ENCODE results near the gene GPR15LG. TPM values are rescaled to one million over a fixed set of nuclear protein-coding genes. Genes with fewer than 3 reads are reported as not detected.

Gene GPR15LG
- total and polyA plus RNA-seq, 2 experiments from 2014 or later, result not detected

DNA sequence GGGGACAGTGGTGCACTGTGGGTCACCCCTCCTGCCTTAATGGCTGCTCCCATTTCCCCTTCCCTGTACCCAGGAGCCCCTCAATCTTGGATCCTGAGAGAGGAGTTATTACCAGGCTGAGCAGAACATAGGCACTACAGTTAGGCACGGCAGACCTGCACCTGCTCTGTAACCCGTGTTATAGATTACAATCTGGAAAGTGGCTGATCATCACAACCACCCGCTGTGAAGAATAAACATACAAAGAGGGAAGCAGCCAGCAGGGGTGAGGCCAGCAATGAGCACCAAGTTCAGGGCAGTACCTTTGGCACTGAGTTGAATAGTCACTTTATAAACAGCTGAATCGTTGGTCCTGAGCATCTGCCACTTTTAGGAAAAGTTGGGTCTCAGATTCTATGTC lies 22.5 kb downstream of the GPR15LG start:
- H3K79me2 ChIP-seq (replicated peaks; ENCODE audit: insufficient read depth), result no peaks in the 10 kb centered on the region
- H3K27me3 ChIP-seq (ENCODE audit: insufficient read depth), result peaks cover 40% of the 10 kb centered on the region
- peaks cover 5% of the 10 kb centered on the region for H3K4me1 Mint-ChIP-seq
- H4K20me1 ChIP-seq (replicated peaks; ENCODE audit: insufficient read depth), result no peaks in the 10 kb centered on the region
- H3K27ac Mint-ChIP-seq, result no peak overlapping the region
- ATAC-seq, result no peak
- H3K4me1 ChIP-seq (ENCODE audit: insufficient read depth), result peaks cover 3% of the 10 kb centered on the region; the same call in 1 of the 2 replicates
- H3K27ac ChIP-seq (ENCODE audit: low read depth), result no peak overlapping the region
- H3K4me3 Mint-ChIP-seq, result no peak overlapping the region
- no peak overlapping the region for H2AFZ ChIP-seq
- H3K27me3 Mint-ChIP-seq (ENCODE audit: insufficient read depth, low read depth, poor library complexity), result peaks cover 40% of the 10 kb centered on the region
- no peaks in the 10 kb centered on the region for H3K9me2 ChIP-seq (ENCODE audit: insufficient read depth)
- no peaks in the 10 kb centered on the region for H3K36me3 ChIP-seq (ENCODE audit: insufficient read depth)
- no peak for DNase-seq (ENCODE audit: low spot score)
- H3F3A ChIP-seq (replicated peaks; ENCODE audit: low read depth), result no peaks in the 10 kb centered on the region
- no peak overlapping the region for H3K4me2 ChIP-seq
- no peaks in the 10 kb centered on the region for H3K36me3 Mint-ChIP-seq (ENCODE audit: low read depth)
- no peak for TF ChIP-seq ZNF331 (CRISPR knock-in tag; IDR thresholded peaks at IDR 0.05; ENCODE audit: low read depth)
- TF ChIP-seq, protein P1, sequence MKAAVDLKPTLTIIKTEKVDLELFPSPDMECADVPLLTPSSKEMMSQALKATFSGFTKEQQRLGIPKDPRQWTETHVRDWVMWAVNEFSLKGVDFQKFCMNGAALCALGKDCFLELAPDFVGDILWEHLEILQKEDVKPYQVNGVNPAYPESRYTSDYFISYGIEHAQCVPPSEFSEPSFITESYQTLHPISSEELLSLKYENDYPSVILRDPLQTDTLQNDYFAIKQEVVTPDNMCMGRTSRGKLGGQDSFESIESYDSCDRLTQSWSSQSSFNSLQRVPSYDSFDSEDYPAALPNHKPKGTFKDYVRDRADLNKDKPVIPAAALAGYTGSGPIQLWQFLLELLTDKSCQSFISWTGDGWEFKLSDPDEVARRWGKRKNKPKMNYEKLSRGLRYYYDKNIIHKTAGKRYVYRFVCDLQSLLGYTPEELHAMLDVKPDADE (IDR thresholded peaks at IDR 0.05), result no peak
- no peak for TF ChIP-seq CREB1 (CRISPR knock-in tag; IDR thresholded peaks at IDR 0.05; ENCODE audit: low read depth)
- TF ChIP-seq ZNF114 (CRISPR knock-in tag; IDR thresholded peaks at IDR 0.05), result no peak
- no peak for TF ChIP-seq NANOG (IDR thresholded peaks at IDR 0.05; ENCODE audit: borderline replicate concordance)
- TF ChIP-seq, protein P2, sequence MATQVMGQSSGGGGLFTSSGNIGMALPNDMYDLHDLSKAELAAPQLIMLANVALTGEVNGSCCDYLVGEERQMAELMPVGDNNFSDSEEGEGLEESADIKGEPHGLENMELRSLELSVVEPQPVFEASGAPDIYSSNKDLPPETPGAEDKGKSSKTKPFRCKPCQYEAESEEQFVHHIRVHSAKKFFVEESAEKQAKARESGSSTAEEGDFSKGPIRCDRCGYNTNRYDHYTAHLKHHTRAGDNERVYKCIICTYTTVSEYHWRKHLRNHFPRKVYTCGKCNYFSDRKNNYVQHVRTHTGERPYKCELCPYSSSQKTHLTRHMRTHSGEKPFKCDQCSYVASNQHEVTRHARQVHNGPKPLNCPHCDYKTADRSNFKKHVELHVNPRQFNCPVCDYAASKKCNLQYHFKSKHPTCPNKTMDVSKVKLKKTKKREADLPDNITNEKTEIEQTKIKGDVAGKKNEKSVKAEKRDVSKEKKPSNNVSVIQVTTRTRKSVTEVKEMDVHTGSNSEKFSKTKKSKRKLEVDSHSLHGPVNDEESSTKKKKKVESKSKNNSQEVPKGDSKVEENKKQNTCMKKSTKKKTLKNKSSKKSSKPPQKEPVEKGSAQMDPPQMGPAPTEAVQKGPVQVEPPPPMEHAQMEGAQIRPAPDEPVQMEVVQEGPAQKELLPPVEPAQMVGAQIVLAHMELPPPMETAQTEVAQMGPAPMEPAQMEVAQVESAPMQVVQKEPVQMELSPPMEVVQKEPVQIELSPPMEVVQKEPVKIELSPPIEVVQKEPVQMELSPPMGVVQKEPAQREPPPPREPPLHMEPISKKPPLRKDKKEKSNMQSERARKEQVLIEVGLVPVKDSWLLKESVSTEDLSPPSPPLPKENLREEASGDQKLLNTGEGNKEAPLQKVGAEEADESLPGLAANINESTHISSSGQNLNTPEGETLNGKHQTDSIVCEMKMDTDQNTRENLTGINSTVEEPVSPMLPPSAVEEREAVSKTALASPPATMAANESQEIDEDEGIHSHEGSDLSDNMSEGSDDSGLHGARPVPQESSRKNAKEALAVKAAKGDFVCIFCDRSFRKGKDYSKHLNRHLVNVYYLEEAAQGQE (IDR thresholded peaks at IDR 0.05; ENCODE audit: unreplicated experiment), result no peak
- TF ChIP-seq STAT1 (IDR thresholded peaks at IDR 0.05; ENCODE audit: unreplicated experiment), result no peak
- TF ChIP-seq, protein P3, sequence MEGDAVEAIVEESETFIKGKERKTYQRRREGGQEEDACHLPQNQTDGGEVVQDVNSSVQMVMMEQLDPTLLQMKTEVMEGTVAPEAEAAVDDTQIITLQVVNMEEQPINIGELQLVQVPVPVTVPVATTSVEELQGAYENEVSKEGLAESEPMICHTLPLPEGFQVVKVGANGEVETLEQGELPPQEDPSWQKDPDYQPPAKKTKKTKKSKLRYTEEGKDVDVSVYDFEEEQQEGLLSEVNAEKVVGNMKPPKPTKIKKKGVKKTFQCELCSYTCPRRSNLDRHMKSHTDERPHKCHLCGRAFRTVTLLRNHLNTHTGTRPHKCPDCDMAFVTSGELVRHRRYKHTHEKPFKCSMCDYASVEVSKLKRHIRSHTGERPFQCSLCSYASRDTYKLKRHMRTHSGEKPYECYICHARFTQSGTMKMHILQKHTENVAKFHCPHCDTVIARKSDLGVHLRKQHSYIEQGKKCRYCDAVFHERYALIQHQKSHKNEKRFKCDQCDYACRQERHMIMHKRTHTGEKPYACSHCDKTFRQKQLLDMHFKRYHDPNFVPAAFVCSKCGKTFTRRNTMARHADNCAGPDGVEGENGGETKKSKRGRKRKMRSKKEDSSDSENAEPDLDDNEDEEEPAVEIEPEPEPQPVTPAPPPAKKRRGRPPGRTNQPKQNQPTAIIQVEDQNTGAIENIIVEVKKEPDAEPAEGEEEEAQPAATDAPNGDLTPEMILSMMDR (conservative IDR thresholded peaks at IDR 0.05; ENCODE audit: low read depth in 2 of 2), result no peak
- no peak for TF ChIP-seq JUNB (IDR thresholded peaks at IDR 0.05; ENCODE audit: unreplicated experiment)
- TF ChIP-seq EZH2phosphoT487 (IDR thresholded peaks at IDR 0.05; ENCODE audit: unreplicated experiment), result no peak
- TF ChIP-seq POLR2AphosphoS5 (IDR thresholded peaks at IDR 0.05; ENCODE audit: low read depth), result no peak
- TF ChIP-seq, protein P4, sequence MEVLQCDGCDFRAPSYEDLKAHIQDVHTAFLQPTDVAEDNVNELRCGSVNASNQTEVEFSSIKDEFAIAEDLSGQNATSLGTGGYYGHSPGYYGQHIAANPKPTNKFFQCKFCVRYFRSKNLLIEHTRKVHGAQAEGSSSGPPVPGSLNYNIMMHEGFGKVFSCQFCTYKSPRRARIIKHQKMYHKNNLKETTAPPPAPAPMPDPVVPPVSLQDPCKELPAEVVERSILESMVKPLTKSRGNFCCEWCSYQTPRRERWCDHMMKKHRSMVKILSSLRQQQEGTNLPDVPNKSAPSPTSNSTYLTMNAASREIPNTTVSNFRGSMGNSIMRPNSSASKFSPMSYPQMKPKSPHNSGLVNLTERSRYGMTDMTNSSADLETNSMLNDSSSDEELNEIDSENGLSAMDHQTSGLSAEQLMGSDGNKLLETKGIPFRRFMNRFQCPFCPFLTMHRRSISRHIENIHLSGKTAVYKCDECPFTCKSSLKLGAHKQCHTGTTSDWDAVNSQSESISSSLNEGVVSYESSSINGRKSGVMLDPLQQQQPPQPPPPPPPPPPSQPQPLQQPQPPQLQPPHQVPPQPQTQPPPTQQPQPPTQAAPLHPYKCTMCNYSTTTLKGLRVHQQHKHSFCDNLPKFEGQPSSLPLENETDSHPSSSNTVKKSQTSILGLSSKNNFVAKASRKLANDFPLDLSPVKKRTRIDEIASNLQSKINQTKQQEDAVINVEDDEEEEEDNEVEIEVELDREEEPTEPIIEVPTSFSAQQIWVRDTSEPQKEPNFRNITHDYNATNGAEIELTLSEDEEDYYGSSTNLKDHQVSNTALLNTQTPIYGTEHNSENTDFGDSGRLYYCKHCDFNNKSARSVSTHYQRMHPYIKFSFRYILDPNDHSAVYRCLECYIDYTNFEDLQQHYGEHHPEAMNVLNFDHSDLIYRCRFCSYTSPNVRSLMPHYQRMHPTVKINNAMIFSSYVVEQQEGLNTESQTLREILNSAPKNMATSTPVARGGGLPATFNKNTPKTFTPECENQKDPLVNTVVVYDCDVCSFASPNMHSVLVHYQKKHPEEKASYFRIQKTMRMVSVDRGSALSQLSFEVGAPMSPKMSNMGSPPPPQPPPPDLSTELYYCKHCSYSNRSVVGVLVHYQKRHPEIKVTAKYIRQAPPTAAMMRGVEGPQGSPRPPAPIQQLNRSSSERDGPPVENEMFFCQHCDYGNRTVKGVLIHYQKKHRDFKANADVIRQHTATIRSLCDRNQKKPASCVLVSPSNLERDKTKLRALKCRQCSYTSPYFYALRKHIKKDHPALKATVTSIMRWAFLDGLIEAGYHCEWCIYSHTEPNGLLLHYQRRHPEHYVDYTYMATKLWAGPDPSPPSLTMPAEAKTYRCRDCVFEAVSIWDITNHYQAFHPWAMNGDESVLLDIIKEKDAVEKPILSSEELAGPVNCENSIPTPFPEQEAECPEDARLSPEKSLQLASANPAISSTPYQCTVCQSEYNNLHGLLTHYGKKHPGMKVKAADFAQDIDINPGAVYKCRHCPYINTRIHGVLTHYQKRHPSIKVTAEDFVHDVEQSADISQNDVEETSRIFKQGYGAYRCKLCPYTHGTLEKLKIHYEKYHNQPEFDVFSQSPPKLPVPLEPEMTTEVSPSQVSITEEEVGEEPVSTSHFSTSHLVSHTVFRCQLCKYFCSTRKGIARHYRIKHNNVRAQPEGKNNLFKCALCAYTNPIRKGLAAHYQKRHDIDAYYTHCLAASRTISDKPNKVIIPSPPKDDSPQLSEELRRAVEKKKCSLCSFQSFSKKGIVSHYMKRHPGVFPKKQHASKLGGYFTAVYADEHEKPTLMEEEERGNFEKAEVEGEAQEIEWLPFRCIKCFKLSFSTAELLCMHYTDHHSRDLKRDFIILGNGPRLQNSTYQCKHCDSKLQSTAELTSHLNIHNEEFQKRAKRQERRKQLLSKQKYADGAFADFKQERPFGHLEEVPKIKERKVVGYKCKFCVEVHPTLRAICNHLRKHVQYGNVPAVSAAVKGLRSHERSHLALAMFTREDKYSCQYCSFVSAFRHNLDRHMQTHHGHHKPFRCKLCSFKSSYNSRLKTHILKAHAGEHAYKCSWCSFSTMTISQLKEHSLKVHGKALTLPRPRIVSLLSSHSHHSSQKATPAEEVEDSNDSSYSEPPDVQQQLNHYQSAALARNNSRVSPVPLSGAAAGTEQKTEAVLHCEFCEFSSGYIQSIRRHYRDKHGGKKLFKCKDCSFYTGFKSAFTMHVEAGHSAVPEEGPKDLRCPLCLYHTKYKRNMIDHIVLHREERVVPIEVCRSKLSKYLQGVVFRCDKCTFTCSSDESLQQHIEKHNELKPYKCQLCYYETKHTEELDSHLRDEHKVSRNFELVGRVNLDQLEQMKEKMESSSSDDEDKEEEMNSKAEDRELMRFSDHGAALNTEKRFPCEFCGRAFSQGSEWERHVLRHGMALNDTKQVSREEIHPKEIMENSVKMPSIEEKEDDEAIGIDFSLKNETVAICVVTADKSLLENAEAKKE (CRISPR knock-in tag; IDR thresholded peaks at IDR 0.05), result no peak
- no peak for TF ChIP-seq EZH2 (IDR thresholded peaks at IDR 0.05; ENCODE audit: low read depth, unreplicated experiment)
- H3K9me3 Mint-ChIP-seq, result no peaks in the 10 kb centered on the region
- H3K4me3 ChIP-seq, result no peak overlapping the region
